HG03575 (cell line): Measurements from ENCODE around the gene FBXO38.

Source experiments
- ATAC-seq: cut with Tn5 transposase; IDR thresholded peaks from one replicate; pipeline ENCODE4 v1.9.1; 2021; ENCODE audit not compliant: unreplicated experiment, insufficient number of reproducible peaks, low FRiP score; ENCODE audit errors: extremely low read depth

Gene FBXO38

DNA sequence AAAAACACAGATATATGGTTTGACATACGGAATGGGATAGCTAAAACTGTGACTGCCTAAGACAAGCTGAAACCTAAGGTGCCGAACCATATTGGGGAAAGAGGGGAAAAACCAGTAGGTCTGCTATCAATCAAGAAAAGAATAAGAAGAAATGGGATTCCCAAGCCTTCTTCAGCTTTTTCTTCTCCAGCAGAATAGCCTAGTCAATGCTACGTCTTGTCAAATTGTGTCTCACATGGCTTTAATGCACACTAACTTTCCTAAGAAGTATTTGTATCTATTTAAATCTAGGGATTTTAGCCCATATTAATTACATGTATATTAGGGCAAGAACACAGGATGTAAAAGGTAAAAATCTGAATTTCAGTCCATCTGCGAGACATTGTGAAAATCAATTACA lies 797 bp upstream of the FBXO38 start:
- no peak for ATAC-seq

DNA sequence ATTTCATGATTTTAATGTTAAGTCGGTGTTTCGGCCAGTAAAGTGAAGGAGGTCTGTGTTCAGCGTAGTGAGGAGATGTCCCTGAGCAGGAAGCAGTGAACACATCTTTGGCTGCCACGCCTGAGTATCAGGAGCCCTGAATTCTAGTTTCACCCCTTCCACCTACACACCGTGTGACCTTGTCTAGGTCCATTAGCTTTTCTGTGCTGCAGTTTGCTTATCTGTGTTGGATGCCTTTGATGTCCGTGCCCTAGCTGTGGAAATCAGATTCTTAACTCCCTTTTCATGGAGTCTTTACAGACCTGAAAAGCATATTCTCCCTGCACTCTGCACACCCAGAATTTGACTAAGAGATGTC lies 601 bp downstream of the FBXO38 start:
- ATAC-seq: no peak

DNA sequence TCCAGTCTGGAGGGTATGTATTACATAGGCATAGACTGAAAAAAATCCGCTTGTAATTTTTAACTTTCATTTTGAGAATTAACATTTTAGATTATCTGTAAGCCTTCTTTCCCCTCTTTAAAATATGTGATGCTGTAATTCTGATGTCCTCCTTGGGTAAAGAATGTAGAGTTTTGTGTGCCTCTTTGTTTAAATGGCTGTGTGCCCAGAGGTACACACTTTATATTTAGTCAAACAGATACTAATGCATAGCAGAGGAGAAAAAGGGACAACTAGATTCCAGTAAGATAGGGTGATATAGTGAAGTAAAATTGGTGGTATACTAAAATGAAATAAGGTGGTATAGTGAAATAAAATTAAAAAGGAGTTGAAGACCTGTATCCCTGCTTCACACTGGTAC lies 1.3 kb downstream of the FBXO38 start:
- no peak for ATAC-seq

DNA sequence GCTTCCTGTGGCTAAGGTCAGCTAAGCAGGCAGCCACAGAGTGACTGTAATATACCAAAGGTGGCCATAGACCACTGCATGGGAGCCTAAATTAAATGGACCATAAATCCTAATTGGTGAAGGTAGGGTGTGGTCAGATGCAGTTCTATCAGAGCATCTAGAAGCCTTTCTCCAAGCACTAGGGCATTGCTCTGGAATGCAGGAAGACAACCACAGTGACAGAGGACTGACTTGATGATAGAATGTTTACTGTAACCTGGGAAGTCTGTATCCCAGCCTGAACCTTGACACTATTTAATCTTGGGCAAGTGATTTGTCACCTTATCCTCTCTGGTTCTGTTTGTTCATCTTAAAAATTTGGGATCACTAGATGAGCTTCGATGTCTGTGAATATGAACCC lies 2.3 kb downstream of the FBXO38 start:
- ATAC-seq: no peak

DNA sequence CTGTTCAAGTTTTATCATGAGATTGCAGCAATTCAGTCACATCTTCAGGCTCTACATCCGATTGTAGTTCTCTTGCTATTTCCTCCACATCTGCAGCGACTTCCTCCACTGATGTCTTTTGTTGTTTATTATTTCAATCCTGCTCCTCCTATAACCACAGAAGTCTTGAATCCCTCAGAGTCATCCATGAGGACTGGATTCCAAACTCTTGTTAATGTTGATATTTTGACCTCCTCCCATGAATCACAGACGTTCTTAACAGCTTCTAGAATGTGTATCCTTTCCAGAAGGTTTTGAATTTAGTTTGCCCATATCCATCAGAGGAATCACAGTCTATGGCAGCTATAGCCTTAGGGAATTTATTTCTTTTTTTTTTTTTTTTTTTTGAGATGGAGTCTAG lies 3.6 kb downstream of the FBXO38 start:
- no peak for ATAC-seq

DNA sequence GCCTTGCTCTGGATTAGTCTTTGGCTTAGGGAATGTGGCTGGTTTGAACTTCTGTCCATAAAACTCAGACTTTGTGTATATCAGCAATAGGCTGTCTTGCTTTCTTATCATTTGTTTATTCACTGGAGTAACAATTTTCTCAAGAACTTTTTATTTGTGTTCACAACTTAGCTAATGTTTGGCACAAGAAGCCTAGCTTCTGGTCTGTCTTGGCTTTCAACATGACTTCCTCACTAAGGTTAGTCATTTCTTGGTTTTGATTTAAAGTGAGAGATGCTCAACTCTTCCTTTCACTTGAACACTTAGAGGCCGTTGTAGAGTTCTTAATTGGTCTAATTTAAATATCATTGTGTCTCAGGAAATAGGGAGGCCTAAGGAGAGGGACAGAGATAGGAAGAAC lies 4.9 kb downstream of the FBXO38 start:
- no peak for ATAC-seq

DNA sequence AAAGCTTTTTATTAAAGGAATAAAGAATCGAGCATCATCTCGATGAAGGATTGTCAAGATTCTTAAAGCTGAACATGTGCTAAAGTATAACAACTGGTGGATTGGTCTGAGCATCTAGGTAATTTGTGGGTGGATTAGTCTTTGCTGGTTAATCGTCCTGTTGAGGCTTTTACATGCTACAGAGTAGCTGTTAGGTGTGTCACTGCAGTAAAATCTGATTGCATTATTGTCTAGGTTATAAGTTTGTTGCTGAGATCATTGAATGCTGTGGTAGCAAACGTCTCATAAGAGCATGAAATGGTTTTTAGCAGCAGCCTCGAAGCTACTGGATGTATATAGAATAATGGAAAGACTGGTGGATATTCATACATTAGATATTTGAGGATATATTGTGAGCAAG lies 7.2 kb downstream of the FBXO38 start:
- no peak for ATAC-seq

- no peak for ATAC-seq
Measured at GRCh38 chr5:148391422-148391821, 7.7 kb downstream of the FBXO38 start.

GRCh38 chr5:148393390-148393741 lies 9.6 kb downstream of the FBXO38 start:
- no peak for ATAC-seq

- ATAC-seq: no peak
Measured at GRCh38 chr5:148394587-148395019, 10.8 kb downstream of the FBXO38 start.

GRCh38 chr5:148395031-148395430 lies 11.3 kb downstream of the FBXO38 start:
- ATAC-seq: no peak

DNA sequence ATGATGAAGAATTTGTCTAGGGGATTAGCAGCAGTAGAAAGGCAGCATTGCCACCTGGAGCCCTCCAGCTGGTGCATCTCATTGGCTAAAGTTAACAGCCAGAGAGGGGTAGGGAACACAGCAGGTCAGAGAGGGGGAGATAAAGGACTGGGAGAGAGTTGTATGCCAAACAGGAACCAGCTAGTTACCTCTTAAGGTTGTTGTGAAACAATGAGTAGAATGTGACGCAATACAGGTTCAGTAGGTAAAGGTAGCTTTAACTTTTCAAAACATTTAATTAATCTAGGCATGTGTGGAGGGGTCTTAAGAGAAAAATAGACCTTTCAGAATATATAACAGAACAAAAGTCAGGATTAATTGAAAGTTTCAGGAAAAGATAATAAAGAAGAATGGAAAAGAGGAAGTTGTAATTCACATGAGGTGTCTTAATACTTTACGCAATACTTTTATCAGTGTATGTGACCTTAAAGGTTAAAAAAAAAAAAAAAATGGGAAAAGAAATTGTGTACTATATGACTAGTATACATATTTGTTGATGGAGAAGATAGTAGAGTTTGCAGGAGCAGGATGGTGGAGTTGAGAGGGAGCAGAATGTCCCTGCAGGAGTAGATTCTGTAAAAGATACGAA lies 14.3 kb downstream of the FBXO38 start:
- no peak for ATAC-seq

- ATAC-seq: no peak
Measured at GRCh38 chr5:148398698-148399121, 15.0 kb downstream of the FBXO38 start.

DNA sequence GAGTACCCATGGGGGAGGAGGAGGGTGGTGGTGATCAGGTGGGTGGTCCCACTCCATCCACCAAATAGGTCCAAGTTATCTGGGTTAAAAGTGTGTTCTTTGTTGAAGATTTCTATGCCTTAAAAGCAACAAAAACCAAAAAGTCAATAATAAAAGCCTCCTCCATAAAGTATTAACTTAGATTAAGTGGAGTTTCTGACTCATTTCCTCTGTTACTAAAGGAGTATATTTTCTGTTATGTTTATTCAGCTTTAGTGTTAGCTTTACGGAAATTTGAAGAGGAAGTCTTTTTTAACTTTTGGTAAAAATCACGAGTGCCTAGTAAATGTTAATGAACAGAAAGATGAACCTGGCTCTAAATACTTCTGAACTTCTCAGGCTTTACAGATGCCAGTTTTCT lies 17.8 kb downstream of the FBXO38 start:
- ATAC-seq: no peak

- ATAC-seq: peak; percentile 62
Measured at GRCh38 chr5:148403344-148403743, 19.6 kb downstream of the FBXO38 start.

- no peak for ATAC-seq
Measured at GRCh38 chr5:148406406-148406805, 22.6 kb downstream of the FBXO38 start.

GRCh38 chr5:148408092-148408491 lies 24.3 kb downstream of the FBXO38 start:
- ATAC-seq: no peak

DNA sequence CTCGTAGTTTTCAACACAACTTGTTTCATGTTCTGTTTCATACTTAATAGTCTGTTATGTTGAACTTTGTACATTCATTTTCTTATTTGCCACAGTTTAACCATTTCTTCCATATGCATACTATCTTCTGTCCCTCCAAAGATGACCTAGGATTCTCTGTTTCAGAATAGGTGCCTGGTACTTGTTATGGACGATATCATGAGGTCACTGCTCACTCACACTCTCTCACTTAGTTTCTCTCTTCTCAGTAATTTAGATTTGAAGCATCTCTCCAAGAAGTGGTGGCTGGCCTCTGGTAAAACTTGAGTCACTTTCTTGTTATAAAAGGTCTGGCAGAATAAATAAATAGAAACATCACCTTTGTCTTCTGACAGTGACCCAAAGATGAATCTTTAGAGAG lies 28.4 kb downstream of the FBXO38 start:
- no peak for ATAC-seq

GRCh38 chr5:148414833-148415232 lies 31.1 kb downstream of the FBXO38 start:
- no peak for ATAC-seq

DNA sequence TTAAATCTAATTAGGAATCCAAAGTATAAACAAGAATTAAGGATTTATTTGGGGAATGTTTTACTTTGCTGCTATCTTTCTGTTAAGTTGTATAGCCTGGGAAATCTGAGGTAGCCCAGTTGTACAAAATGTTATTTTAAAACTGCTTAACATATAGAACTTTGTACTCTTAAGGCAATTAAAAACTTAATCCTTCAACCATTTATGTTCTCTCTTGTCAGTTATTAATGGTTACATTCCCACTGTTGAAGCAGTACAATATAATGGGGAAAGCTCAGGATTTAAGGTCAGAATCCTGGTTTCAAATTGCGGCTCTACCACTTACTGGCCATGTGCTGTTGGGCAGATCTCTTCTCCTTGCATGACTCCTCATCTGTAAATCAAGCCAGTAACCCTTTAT lies 32.7 kb downstream of the FBXO38 start:
- ATAC-seq: no peak

- ATAC-seq: no peak
Measured at GRCh38 chr5:148416921-148417320, 33.2 kb downstream of the FBXO38 start.

GRCh38 chr5:148418511-148418910 lies 34.8 kb downstream of the FBXO38 start:
- no peak for ATAC-seq
